Mesenchymal stem cell (in vitro differentiated cells and primary cell): Measurements from ENCODE around the gene PCNT.

Experiments
- DNase-seq: peaks from one replicate; pipeline ENCODE4 v3.0.0-alpha.2; 2013
- H2AFZ ChIP-seq: one replicate; pipeline ENCODE4 v1.6.1; 2013; ENCODE audit warnings: low read depth, mild to moderate bottlenecking, control low read depth, inconsistent platforms, low read length, moderate library complexity
- H2AK5ac ChIP-seq: 2 replicates; pipeline ENCODE4 v1.6.1; 2013; ENCODE audit warnings: low read length, moderate library complexity, mild to moderate bottlenecking, inconsistent platforms; ENCODE audit not compliant: severe bottlenecking
- H2BK120ac ChIP-seq: one replicate; pipeline ENCODE4 v1.6.1; 2013; ENCODE audit warnings: low read depth, mild to moderate bottlenecking, inconsistent platforms, low read length, moderate library complexity
- H2BK12ac ChIP-seq, 2 experiments: one replicate each; pipeline ENCODE4 v1.6.1; 2013; ENCODE audit warnings: inconsistent platforms in 2 of 2, low read length in 2 of 2, mild to moderate bottlenecking in 2 of 2, moderate library complexity in 2 of 2, control low read depth in 1 of 2
- H2BK15ac ChIP-seq: one replicate; pipeline ENCODE4 v1.6.1; 2013; ENCODE audit warnings: mild to moderate bottlenecking, low read depth, inconsistent platforms; ENCODE audit not compliant: poor library complexity, severe bottlenecking
- H2BK5ac ChIP-seq: 2 replicates; pipeline ENCODE4 v1.6.1; 2013; ENCODE audit warnings: low read depth, mild to moderate bottlenecking, low read length, control low read depth, inconsistent platforms; ENCODE audit not compliant: poor library complexity, severe bottlenecking
- H3K14ac ChIP-seq, 2 experiments: one replicate each; pipeline ENCODE4 v1.6.1; 2013; ENCODE audit warnings: inconsistent platforms in 2 of 2, low read length in 2 of 2, control low read depth in 1 of 2, mild to moderate bottlenecking in 1 of 2, moderate library complexity in 1 of 2
- H3K18ac ChIP-seq, 2 experiments: one replicate each; pipeline ENCODE4 v1.6.1; 2013; ENCODE audit warnings: inconsistent platforms in 2 of 2, low read length in 2 of 2, control low read depth in 1 of 2, low read depth in 1 of 2, mild to moderate bottlenecking in 1 of 2
- H3K23ac ChIP-seq, 2 experiments: one replicate each; pipeline ENCODE4 v1.6.1; 2013; ENCODE audit warnings: inconsistent platforms in 2 of 2, low read length in 2 of 2, mild to moderate bottlenecking in 2 of 2, moderate library complexity in 2 of 2, control low read depth in 1 of 2
- H3K27ac ChIP-seq: 2 replicates; pipeline ENCODE4 v1.5.1; 2013; ENCODE audit warnings: mild to moderate bottlenecking, moderate library complexity, low read length, control low read depth, inconsistent platforms; ENCODE audit not compliant: poor library complexity, severe bottlenecking
- H3K27me3 ChIP-seq, 2 experiments: 2 replicates each; pipeline versions ENCODE4 v1.6.1 to v1.7.0; 2013; ENCODE audit warnings: low read length in 2 of 2, mild to moderate bottlenecking in 2 of 2, moderate library complexity in 2 of 2, control low read depth in 1 of 2, inconsistent platforms in 1 of 2; ENCODE audit not compliant: control insufficient read depth in 1 of 2, insufficient read depth in 1 of 2
- H3K36me3 ChIP-seq, 2 experiments: 2 replicates each; pipeline versions ENCODE4 v1.6.1 to v1.7.0; 2013; ENCODE audit warnings: low read length in 2 of 2, control low read depth in 1 of 2, inconsistent platforms in 1 of 2, low read depth in 1 of 2, mild to moderate bottlenecking in 1 of 2; ENCODE audit not compliant: insufficient read depth in 2 of 2, control insufficient read depth in 1 of 2
- H3K4ac ChIP-seq, 2 experiments: one replicate each; pipeline ENCODE4 v1.6.1; 2013; ENCODE audit warnings: inconsistent platforms in 2 of 2, low read length in 2 of 2, mild to moderate bottlenecking in 2 of 2, moderate library complexity in 2 of 2, control low read depth in 1 of 2, low read depth in 1 of 2
- H3K4me1 ChIP-seq: 2 replicates; pipeline ENCODE4 v1.6.1; 2013; ENCODE audit warnings: low read depth, low read length, control low read depth; ENCODE audit not compliant: control insufficient read depth, insufficient read depth
- H3K4me2 ChIP-seq: 2 replicates; pipeline ENCODE4 v1.6.1; 2013; ENCODE audit warnings: low read length, mild to moderate bottlenecking, inconsistent platforms; ENCODE audit not compliant: poor library complexity, severe bottlenecking
- H3K4me3 ChIP-seq, 2 experiments: 2 replicates each; pipeline versions ENCODE4 v1.5.1 to v1.7.0; 2013; ENCODE audit warnings: low read length in 2 of 2, mild to moderate bottlenecking in 2 of 2, control low read depth in 1 of 2, low read depth in 1 of 2; ENCODE audit not compliant: insufficient read depth in 1 of 2
- H3K79me1 ChIP-seq: replicated peaks from 2 replicates; pipeline ENCODE4 v1.6.1; 2013; ENCODE audit warnings: mild to moderate bottlenecking, control low read depth, low read length, inconsistent platforms; ENCODE audit not compliant: poor library complexity, severe bottlenecking
- H3K9ac ChIP-seq: 2 replicates; pipeline ENCODE4 v1.7.0; 2013; ENCODE audit warnings: mild to moderate bottlenecking, low read length, moderate library complexity
- H3K9me3 ChIP-seq: 2 replicates; pipeline ENCODE4 v1.7.0; 2013; ENCODE audit warnings: mild to moderate bottlenecking, low read length; ENCODE audit not compliant: control insufficient read depth
- H4K8ac ChIP-seq: one replicate; pipeline ENCODE4 v1.6.1; 2013; ENCODE audit warnings: inconsistent platforms, mild to moderate bottlenecking, low read length, moderate library complexity
- H4K91ac ChIP-seq: one replicate; pipeline ENCODE4 v1.6.1; 2013; ENCODE audit warnings: mild to moderate bottlenecking, low read length, inconsistent platforms
- WGBS: methylation state at CpG from one replicate; pipeline ENCODE4 v1.1.7; 2013; ENCODE audit warnings: mixed read lengths; 5-methylcytosine and 5-hydroxymethylcytosine counted together

PCNT gene

DNA sequence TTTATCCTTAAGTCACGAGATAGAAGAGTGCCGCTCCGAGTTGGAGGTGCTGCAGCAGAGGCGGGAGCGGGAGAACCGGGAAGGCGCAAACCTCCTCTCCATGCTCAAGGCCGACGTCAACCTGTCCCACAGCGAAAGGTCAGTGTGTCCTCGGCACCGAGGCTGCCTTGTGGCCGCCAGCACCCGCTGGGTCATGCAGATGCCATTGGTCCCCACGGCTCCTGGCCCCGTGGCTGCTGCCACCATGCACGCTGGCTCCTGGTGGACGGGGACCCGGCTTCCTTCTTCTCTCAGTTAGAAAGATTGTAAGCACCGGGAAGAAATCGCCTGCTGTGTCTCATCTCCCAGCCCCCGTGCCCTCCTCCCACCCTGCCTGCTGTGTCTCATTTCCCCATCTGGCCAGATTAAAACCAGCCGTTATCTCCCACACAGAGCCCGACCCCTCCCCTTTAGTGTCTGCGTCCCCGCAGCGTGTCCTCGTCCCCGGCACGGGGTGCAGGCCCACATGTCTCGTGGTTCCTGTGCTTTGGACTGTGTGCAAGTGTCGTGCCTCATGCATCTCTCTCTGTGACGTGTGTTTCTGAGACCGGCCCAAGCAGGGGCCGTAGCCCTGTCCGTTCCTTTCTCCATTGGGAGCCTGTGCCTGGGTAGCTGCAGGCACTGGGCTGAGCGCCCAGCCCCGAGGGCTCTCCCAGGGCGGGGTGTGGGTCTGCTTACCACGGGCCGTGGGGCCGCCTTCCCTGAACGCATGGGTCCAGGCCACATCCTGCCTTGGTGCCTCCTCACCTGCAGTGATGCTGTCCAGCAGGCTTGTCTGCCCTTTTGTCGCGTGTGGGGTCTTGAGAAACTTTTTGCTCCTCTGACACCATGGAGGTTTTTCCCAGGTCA, 62.1 kb downstream of the PCNT start:
- Histone ChIP-seq H4K8ac (no peak overlapping the region), H3K36me3 (peaks cover 72 to 74% of the 10 kb centered on the region in 2 experiments), H3K23ac (no peak overlapping the region), H3K4me2 (no peak overlapping the region), H2BK5ac (no peak overlapping the region), H3K79me1 (peaks cover 46% of the 10 kb centered on the region), H3K4me1 (no peaks in the 10 kb centered on the region), H2AK5ac (no peak overlapping the region), H3K9me3 (no peaks in the 10 kb centered on the region), H3K9ac (no peak overlapping the region), H2BK15ac (no peak overlapping the region), H3K4ac (no peak overlapping the region), H2AFZ (no peak overlapping the region), H3K4me3 (no peak overlapping the region), H3K18ac (no peak overlapping the region), H3K27me3 (no peaks in the 10 kb centered on the region), H3K14ac (no peak overlapping the region), H4K91ac (no peak overlapping the region), H2BK12ac (no peak overlapping the region), H2BK120ac (no peak overlapping the region), H3K27ac (no peak overlapping the region)
- DNase-seq = no peak
- 93% methylated on average over 45 of the region's 45 CpGs for WGBS

- no peak overlapping the region for H3K4ac ChIP-seq
- WGBS = 97% methylated on average over 13 of the region's 13 CpGs
- H4K91ac ChIP-seq = no peak overlapping the region
- H3K18ac ChIP-seq = no peak overlapping the region
- no peaks in the 10 kb centered on the region for H3K4me1 ChIP-seq
- no peak overlapping the region for H2AFZ ChIP-seq
- no peaks in the 10 kb centered on the region for H3K27me3 ChIP-seq
- no peak overlapping the region for H3K9ac ChIP-seq
- H2BK15ac ChIP-seq = no peak overlapping the region
- H2AK5ac ChIP-seq = no peak overlapping the region
- no peaks in the 10 kb centered on the region for H3K9me3 ChIP-seq
- H4K8ac ChIP-seq = no peak overlapping the region
- no peak overlapping the region for H2BK120ac ChIP-seq
- no peak overlapping the region for H3K14ac ChIP-seq
- H3K36me3 ChIP-seq = peaks cover 77 to 80% of the 10 kb centered on the region in 2 experiments
- H3K4me2 ChIP-seq = no peak overlapping the region
- H3K27ac ChIP-seq = no peak overlapping the region
- no peak overlapping the region for H2BK5ac ChIP-seq
- H3K4me3 ChIP-seq = no peak overlapping the region
- no peak overlapping the region for H2BK12ac ChIP-seq
- H3K79me1 ChIP-seq = peaks cover 47% of the 10 kb centered on the region
- no peak overlapping the region for H3K23ac ChIP-seq
- no peak for DNase-seq
Observed at GRCh38 chr21:46386734-46387088, 62.8 kb downstream of the PCNT start.

GRCh38 chr21:46388206-46388880, 64.4 kb downstream of the PCNT start:
- no peak overlapping the region for H3K4me2 ChIP-seq
- H3K14ac ChIP-seq = no peak overlapping the region
- no peak overlapping the region for H2BK15ac ChIP-seq
- H2BK120ac ChIP-seq = no peak overlapping the region
- no peak overlapping the region for H2BK12ac ChIP-seq
- H3K9ac ChIP-seq = no peak overlapping the region
- no peak overlapping the region for H4K91ac ChIP-seq
- 97% methylated on average over 33 of the region's 33 CpGs for WGBS
- H3K27ac ChIP-seq = no peak overlapping the region
- H2AK5ac ChIP-seq = no peak overlapping the region
- no peak overlapping the region for H2AFZ ChIP-seq
- H4K8ac ChIP-seq = no peak overlapping the region
- no peak overlapping the region for H2BK5ac ChIP-seq
- H3K18ac ChIP-seq = no peak overlapping the region
- no peak overlapping the region for H3K23ac ChIP-seq
- no peaks in the 10 kb centered on the region for H3K9me3 ChIP-seq
- peaks cover 66 to 74% of the 10 kb centered on the region in 2 experiments for H3K36me3 ChIP-seq
- H3K27me3 ChIP-seq = no peaks in the 10 kb centered on the region
- H3K79me1 ChIP-seq = peaks cover 50% of the 10 kb centered on the region
- H3K4me3 ChIP-seq = no peak overlapping the region
- no peak overlapping the region for H3K4ac ChIP-seq
- H3K4me1 ChIP-seq = peaks cover 2% of the 10 kb centered on the region
- DNase-seq = no peak

GRCh38 chr21:46388896-46389295, 64.9 kb downstream of the PCNT start:
- Histone ChIP-seq H3K27ac (no peak overlapping the region), H2BK5ac (no peak overlapping the region), H3K14ac (no peak overlapping the region), H3K9me3 (no peaks in the 10 kb centered on the region), H3K4me1 (peaks cover 6% of the 10 kb centered on the region), H3K18ac (no peak overlapping the region), H3K4me2 (no peak overlapping the region), H3K9ac (no peak overlapping the region), H2BK15ac (no peak overlapping the region), H3K79me1 (peaks cover 55% of the 10 kb centered on the region), H3K4me3 (no peak overlapping the region), H4K91ac (no peak overlapping the region), H2BK12ac (no peak overlapping the region), H4K8ac (no peak overlapping the region), H3K36me3 (peaks cover 64 to 80% of the 10 kb centered on the region in 2 experiments), H3K4ac (no peak overlapping the region), H2AK5ac (no peak overlapping the region), H3K27me3 (no peaks in the 10 kb centered on the region), H2AFZ (no peak overlapping the region), H3K23ac (no peak overlapping the region), H2BK120ac (no peak overlapping the region)
- no peak for DNase-seq
- WGBS = 97% methylated on average over 23 of the region's 23 CpGs
